CD14-positive monocyte (primary cell): Measurements from ENCODE around the gene PIGX. TPM values are rescaled to one million over a fixed set of nuclear protein-coding genes. Genes with fewer than 3 reads are reported as not detected.

Experiments
- DNase-seq, 3 donors: peaks; one replicate each; pipeline ENCODE4 v3.0.0-alpha.2; 2011 to 2022
- H2AFZ ChIP-seq: 2 replicates; pipeline ENCODE4 v1.6.0; 2012; ENCODE audit warnings: mild to moderate bottlenecking, low read depth, low read length, inconsistent platforms; ENCODE audit not compliant: insufficient read depth, poor library complexity, severe bottlenecking
- H3K27ac ChIP-seq, 2 donors: 1 replicate in 1 of 2; 2 replicates in 1 of 2; pipeline ENCODE4 v1.5.1; 2012 to 2013; ENCODE audit warnings: low read length in 2 of 2, control low read depth in 1 of 2, inconsistent platforms in 1 of 2, low read depth in 1 of 2, mild to moderate bottlenecking in 1 of 2
- H3K27me3 ChIP-seq, 2 donors: one replicate each; pipeline versions ENCODE4 v1.6.0 to v1.6.1; 2011 to 2013; ENCODE audit warnings: low read length in 2 of 2; ENCODE audit not compliant: control insufficient read depth in 2 of 2, insufficient read depth in 2 of 2
- H3K36me3 ChIP-seq, 2 donors: replicated peaks in 1 of 2; 1 replicate in 1 of 2; 2 replicates in 1 of 2; pipeline versions ENCODE4 v1.5.1 to v1.6.1; 2012 to 2013; ENCODE audit warnings: low read length in 2 of 2, control low read depth in 1 of 2, inconsistent platforms in 1 of 2, mild to moderate bottlenecking in 1 of 2; ENCODE audit not compliant: insufficient read depth in 2 of 2, control insufficient read depth in 1 of 2
- H3K4me1 ChIP-seq, 2 donors: 1 replicate in 1 of 2; 2 replicates in 1 of 2; pipeline versions ENCODE4 v1.5.1 to v1.6.1; 2012 to 2013; ENCODE audit warnings: low read length in 2 of 2, control low read depth in 1 of 2, inconsistent platforms in 1 of 2, mild to moderate bottlenecking in 1 of 2, moderate library complexity in 1 of 2; ENCODE audit not compliant: insufficient read depth in 2 of 2, control insufficient read depth in 1 of 2
- H3K4me2 ChIP-seq: replicated peaks from 2 replicates; pipeline ENCODE3; 2012; ENCODE audit warnings: low read length, moderate library complexity, mild to moderate bottlenecking; ENCODE audit not compliant: poor library complexity, severe bottlenecking; ENCODE audit errors: extremely low read depth
- H3K4me3 ChIP-seq, 3 experiments: fragments of 200-600 bp in 1 of 3; sonication (generic) in 1 of 3; replicated peaks in 1 of 3; 1 replicate in 2 of 3; 2 replicates in 1 of 3; pipeline ENCODE4 v1.5.1; 2011 to 2013; ENCODE audit warnings: low read length in 3 of 3, mild to moderate bottlenecking in 3 of 3, control low read depth in 2 of 3, low read depth in 2 of 3, inconsistent platforms in 1 of 3, moderate library complexity in 1 of 3
- H3K79me2 ChIP-seq: 2 replicates; pipeline ENCODE4 v1.6.0; 2012; ENCODE audit warnings: mild to moderate bottlenecking, control low read depth, inconsistent platforms, low read length, moderate library complexity; ENCODE audit not compliant: insufficient read depth
- H3K9ac ChIP-seq: 2 replicates; pipeline ENCODE4 v1.6.0; 2017; ENCODE audit warnings: low read length, mild to moderate bottlenecking; ENCODE audit not compliant: insufficient read depth, poor library complexity, severe bottlenecking
- H3K9me3 ChIP-seq, 2 donors: replicated peaks in 1 of 2; 1 replicate in 1 of 2; 2 replicates in 1 of 2; pipeline versions ENCODE4 v1.5.1 to v1.6.1; 2012 to 2013; ENCODE audit warnings: low read length in 2 of 2, control low read depth in 1 of 2; ENCODE audit not compliant: control insufficient read depth in 1 of 2, insufficient read depth in 1 of 2
- H4K20me1 ChIP-seq: 2 replicates; pipeline ENCODE4 v1.6.0; 2012; ENCODE audit warnings: mild to moderate bottlenecking, low read length, control low read depth, moderate library complexity; ENCODE audit not compliant: insufficient read depth
- H3K27ac Mint-ChIP-seq, 7 donors: one replicate each; pipeline ENCODE4 v1.8.0; 2020; ENCODE audit warnings: mild to moderate bottlenecking in 7 of 7, mixed read lengths in 7 of 7, moderate library complexity in 6 of 7, inconsistent platforms in 2 of 7
- H3K27me3 Mint-ChIP-seq, 3 donors: one replicate each; pipeline ENCODE4 v1.8.0; 2021 to 2022; ENCODE audit warnings: low read depth in 3 of 3, mild to moderate bottlenecking in 3 of 3, mixed read lengths in 3 of 3, moderate library complexity in 3 of 3, inconsistent platforms in 1 of 3
- H3K36me3 Mint-ChIP-seq, 2 donors: one replicate each; pipeline ENCODE4 v1.8.0; 2020; ENCODE audit warnings: mixed read lengths in 2 of 2, inconsistent platforms in 1 of 2, mild to moderate bottlenecking in 1 of 2
- H3K4me1 Mint-ChIP-seq: one replicate; pipeline ENCODE4 v1.8.0; 2020; ENCODE audit warnings: mild to moderate bottlenecking, mixed read lengths
- H3K4me3 Mint-ChIP-seq, 2 donors: one replicate each; pipeline ENCODE4 v1.8.0; 2020; ENCODE audit warnings: mild to moderate bottlenecking in 2 of 2, mixed read lengths in 2 of 2, moderate library complexity in 1 of 2
- H3K9me3 Mint-ChIP-seq, 7 donors: one replicate each; pipeline ENCODE4 v1.8.0; 2020 to 2022; ENCODE audit warnings: mixed read lengths in 7 of 7, mild to moderate bottlenecking in 6 of 7, moderate library complexity in 6 of 7, inconsistent platforms in 2 of 7
- WGBS: methylation state at CpG from one replicate; pipeline ENCODE4 v1.1.5; 2013; ENCODE audit warnings: missing lambda C conversion rate; ENCODE audit not compliant: insufficient coverage; 5-methylcytosine and 5-hydroxymethylcytosine counted together
- intact Hi-C, 2 donors: fragments of 100-400 bp; cut with micrococcal nuclease; formaldehyde crosslinking; loops; one replicate each; pipeline versions ENCODE4 v1.15.0 to v1.15.1; 2023
- polyA plus RNA-seq, 3 donors: library from polyadenylated mRNA; depleted of rRNA in 1 of 3; unstranded in 2 of 3; stranded (reverse) in 1 of 3; fragments of 300-500 nt in 2 of 3; fragments of >200 nt in 1 of 3; fragmentation: Illumina TruSeq in 2 of 3; gene quantifications; 1 replicate in 2 of 3; 2 replicates in 1 of 3; pipeline ENCODE4 v1.2.3, GENCODE V29; 2012 to 2021
- TF ChIP-seq, protein P1 (sequence below): fragments of 200-600 bp; IDR thresholded peaks from one replicate; pipeline ENCODE4 v1.8.0; 2022; ENCODE audit warnings: antibody characterized with exemption, mild to moderate bottlenecking

The PIGX gene
- polyA plus RNA-seq, 3 donors = 11.8 to 44.9 (median 29.8) TPM

GRCh38 chr3:196666001-196666867, 45.9 kb upstream of the PIGX start:
- Mint-ChIP-seq H3K9me3 (no peaks in the 10 kb centered on the region), H3K27ac (peak overlapping the region; percentile 39 to 84 (median 59)), H3K27me3 (peaks cover 0 to 1% (median 0%) of the 10 kb centered on the region in 3 donors), H3K4me3 (no peak overlapping the region), H3K4me1 (peaks cover 59% of the 10 kb centered on the region), H3K36me3 (peaks cover 8 to 33% of the 10 kb centered on the region in 2 donors)
- Histone ChIP-seq H3K27ac (peak overlapping the region; percentile 27 to 64), H3K4me1 (peaks cover 21% of the 10 kb centered on the region in 2 donors), H2AFZ (no peak overlapping the region), H3K9me3 (no peaks in the 10 kb centered on the region), H3K4me2 (no peak overlapping the region), H3K4me3 (no peak overlapping the region), H3K36me3 (peaks cover 14 to 29% of the 10 kb centered on the region in 2 donors), H3K79me2 (peaks cover 30% of the 10 kb centered on the region), H3K9ac (no peak overlapping the region), H4K20me1 (peaks cover 45% of the 10 kb centered on the region), H3K27me3 (no peaks in the 10 kb centered on the region)
- 69% methylated on average over 14 of the region's 23 CpGs for WGBS
- peak in 1 of 3 donors; percentile 23 for DNase-seq
- TF ChIP-seq, protein P1, sequence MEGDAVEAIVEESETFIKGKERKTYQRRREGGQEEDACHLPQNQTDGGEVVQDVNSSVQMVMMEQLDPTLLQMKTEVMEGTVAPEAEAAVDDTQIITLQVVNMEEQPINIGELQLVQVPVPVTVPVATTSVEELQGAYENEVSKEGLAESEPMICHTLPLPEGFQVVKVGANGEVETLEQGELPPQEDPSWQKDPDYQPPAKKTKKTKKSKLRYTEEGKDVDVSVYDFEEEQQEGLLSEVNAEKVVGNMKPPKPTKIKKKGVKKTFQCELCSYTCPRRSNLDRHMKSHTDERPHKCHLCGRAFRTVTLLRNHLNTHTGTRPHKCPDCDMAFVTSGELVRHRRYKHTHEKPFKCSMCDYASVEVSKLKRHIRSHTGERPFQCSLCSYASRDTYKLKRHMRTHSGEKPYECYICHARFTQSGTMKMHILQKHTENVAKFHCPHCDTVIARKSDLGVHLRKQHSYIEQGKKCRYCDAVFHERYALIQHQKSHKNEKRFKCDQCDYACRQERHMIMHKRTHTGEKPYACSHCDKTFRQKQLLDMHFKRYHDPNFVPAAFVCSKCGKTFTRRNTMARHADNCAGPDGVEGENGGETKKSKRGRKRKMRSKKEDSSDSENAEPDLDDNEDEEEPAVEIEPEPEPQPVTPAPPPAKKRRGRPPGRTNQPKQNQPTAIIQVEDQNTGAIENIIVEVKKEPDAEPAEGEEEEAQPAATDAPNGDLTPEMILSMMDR = no peak
- intact Hi-C loops = no loop called here

DNA sequence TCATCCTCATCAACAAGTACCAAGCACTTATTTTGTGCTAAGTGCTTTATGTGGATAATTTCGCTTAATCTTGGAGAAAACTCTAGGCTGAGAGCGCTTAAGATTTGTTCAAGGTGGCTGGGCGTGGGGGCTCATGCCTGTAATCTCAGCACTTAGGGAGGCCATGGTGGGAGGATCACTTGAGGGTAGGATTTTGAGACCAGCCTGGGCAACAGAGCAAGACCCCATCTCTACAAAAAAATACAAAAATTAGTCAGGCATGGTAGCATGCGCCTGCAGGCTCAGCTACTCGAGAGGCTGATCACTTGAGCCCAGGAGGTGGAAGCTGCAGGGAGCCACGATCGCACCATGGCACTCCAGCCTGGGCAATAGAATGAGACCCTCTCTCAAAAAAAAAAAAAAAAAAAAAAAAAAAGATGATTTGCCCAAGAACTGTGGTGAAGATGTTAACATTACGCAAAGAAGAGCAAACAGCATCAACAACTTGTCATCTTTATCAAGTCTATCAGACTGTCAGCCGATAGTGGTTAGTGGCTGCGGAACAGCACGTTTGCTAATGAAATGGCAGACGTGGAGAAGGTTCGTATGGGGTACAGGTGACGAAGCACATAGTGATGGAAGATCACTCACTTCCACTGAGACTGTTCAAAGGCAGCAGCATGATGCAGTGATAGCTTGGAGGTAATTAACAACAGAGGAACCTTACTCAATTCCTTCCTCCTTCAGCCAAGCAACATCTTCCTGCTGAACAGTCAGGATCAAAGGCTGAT, 44.9 kb upstream of the PIGX start:
- Histone ChIP-seq H3K4me3 (no peak overlapping the region), H3K36me3 (peaks cover 6 to 20% of the 10 kb centered on the region in 2 donors), H4K20me1 (peaks cover 36% of the 10 kb centered on the region), H3K9ac (no peak overlapping the region), H3K4me2 (no peak overlapping the region), H3K27ac (no peak overlapping the region), H3K9me3 (no peaks in the 10 kb centered on the region), H2AFZ (no peak overlapping the region), H3K79me2 (peaks cover 26% of the 10 kb centered on the region), H3K27me3 (no peaks in the 10 kb centered on the region), H3K4me1 (peaks cover 25% of the 10 kb centered on the region in 2 donors)
- H3K36me3 Mint-ChIP-seq = peaks cover 0 to 27% of the 10 kb centered on the region in 2 donors
- peak overlapping the region in 4 of 7 donors; percentile 8 to 85 (median 65) for H3K27ac Mint-ChIP-seq
- DNase-seq = no peak
- no peaks in the 10 kb centered on the region for H3K9me3 Mint-ChIP-seq
- TF ChIP-seq, protein P1 = no peak
- peaks cover 66% of the 10 kb centered on the region for H3K4me1 Mint-ChIP-seq
- H3K4me3 Mint-ChIP-seq = no peak overlapping the region
- H3K27me3 Mint-ChIP-seq = peaks cover 0 to 1% (median 0%) of the 10 kb centered on the region in 3 donors
- intact Hi-C loops = no loop called here
- WGBS = 96% methylated on average over 8 of the region's 14 CpGs
